GM23338 (cell line): Measurements from ENCODE around the gene NAMPT. TPM values are rescaled to one million over a fixed set of nuclear protein-coding genes. Genes with fewer than 3 reads are reported as not detected.

Source experiments
- ATAC-seq: fragments of 200-7000 bp; cut with Tn5 transposase; 3 replicates; pipeline ENCODE4 v1.9.1; 2020
- DNase-seq: peaks from one replicate; pipeline ENCODE4 v3.0.0-alpha.2; 2015; ENCODE audit warnings: low spot score
- H2AFZ ChIP-seq: fragments of 200-600 bp; sonication (generic); 2 replicates; pipeline ENCODE4 v1.8.0; 2016; ENCODE audit warnings: antibody characterized with exemption, mild to moderate bottlenecking, moderate library complexity
- H3F3A ChIP-seq: fragments of 200-600 bp; sonication (generic); replicated peaks from 2 replicates; pipeline ENCODE4 v1.8.0; 2017; ENCODE audit warnings: antibody characterized with exemption, mixed run types, low read depth
- H3K27ac ChIP-seq: fragments of 200-600 bp; sonication (generic); 2 replicates; pipeline ENCODE4 v1.6.1; 2016; ENCODE audit warnings: low read depth
- H3K27me3 ChIP-seq: fragments of 200-600 bp; sonication (generic); 2 replicates; pipeline ENCODE4 v1.8.0; 2016; ENCODE audit warnings: mild to moderate bottlenecking, mixed run types, moderate library complexity; ENCODE audit not compliant: insufficient read depth
- H3K36me3 ChIP-seq: fragments of 200-600 bp; sonication (generic); 2 replicates; pipeline ENCODE4 v1.8.0; 2016; ENCODE audit warnings: mild to moderate bottlenecking; ENCODE audit not compliant: insufficient read depth
- H3K4me1 ChIP-seq: fragments of 200-600 bp; sonication (generic); 2 replicates; pipeline ENCODE4 v1.8.0; 2016; ENCODE audit warnings: mild to moderate bottlenecking, moderate library complexity; ENCODE audit not compliant: insufficient read depth
- H3K4me2 ChIP-seq: fragments of 200-600 bp; sonication (generic); 2 replicates; pipeline ENCODE4 v1.7.1; 2017; ENCODE audit warnings: mixed run types
- H3K4me3 ChIP-seq: fragments of 200-600 bp; sonication (generic); 2 replicates; pipeline ENCODE4 v1.6.1; 2016; ENCODE audit warnings: mixed run types
- H3K79me2 ChIP-seq: fragments of 200-600 bp; sonication (generic); replicated peaks from 2 replicates; pipeline ENCODE4 v1.8.0; 2017; ENCODE audit warnings: mild to moderate bottlenecking; ENCODE audit not compliant: insufficient read depth
- H3K9me2 ChIP-seq: fragments of 200-600 bp; sonication (generic); 2 replicates; pipeline ENCODE4 v1.8.0; 2017; ENCODE audit not compliant: insufficient read depth
- H4K20me1 ChIP-seq: fragments of 200-600 bp; sonication (generic); replicated peaks from 2 replicates; pipeline ENCODE4 v1.8.0; 2017; ENCODE audit warnings: mild to moderate bottlenecking; ENCODE audit not compliant: insufficient read depth
- H3K27ac Mint-ChIP-seq: 2 replicates; pipeline ENCODE4 v1.8.0; 2020; ENCODE audit warnings: inconsistent platforms, mild to moderate bottlenecking, moderate library complexity, mixed read lengths
- H3K27me3 Mint-ChIP-seq: 3 replicates; pipeline ENCODE4 v1.8.0; 2022; ENCODE audit warnings: low read depth, mild to moderate bottlenecking, moderate library complexity, mixed read lengths, inconsistent platforms; ENCODE audit not compliant: insufficient read depth, poor library complexity
- H3K36me3 Mint-ChIP-seq: 3 replicates; pipeline ENCODE4 v1.8.0; 2021; ENCODE audit warnings: low read depth, mild to moderate bottlenecking, inconsistent platforms, moderate library complexity, mixed read lengths
- H3K4me1 Mint-ChIP-seq: 3 replicates; pipeline ENCODE4 v1.8.0; 2020; ENCODE audit warnings: mild to moderate bottlenecking, inconsistent platforms, mixed read lengths
- H3K4me3 Mint-ChIP-seq: 3 replicates; pipeline ENCODE4 v1.8.0; 2021; ENCODE audit warnings: moderate library complexity, mild to moderate bottlenecking, inconsistent platforms, mixed read lengths
- H3K9me3 Mint-ChIP-seq: 3 replicates; pipeline ENCODE4 v1.8.0; 2020; ENCODE audit warnings: moderate library complexity, mild to moderate bottlenecking, inconsistent platforms, mixed read lengths
- CREB1 ChIP-seq: fragments of 250-450 bp; sonication (Bioruptor Pico); IDR thresholded peaks from 2 replicates; pipeline ENCODE4 v1.5.0; 2020; ENCODE audit warnings: low read depth, mild to moderate bottlenecking, moderate library complexity
- CTCF ChIP-seq, 2 experiments: fragments of 200-600 bp in 1 of 2; sonication (generic) in 1 of 2; conservative IDR thresholded peaks; 2 replicates each; pipeline versions ENCODE4 v1.5.1 to v1.6.1; 2016 to 2017; ENCODE audit warnings: antibody characterized with exemption in 2 of 2, low read depth in 2 of 2, mild to moderate bottlenecking in 2 of 2, moderate library complexity in 1 of 2
- POLR2AphosphoS5 ChIP-seq: IDR thresholded peaks from 2 replicates; pipeline ENCODE4 v1.6.1; 2016; ENCODE audit warnings: antibody characterized with exemption, low read depth
- REST ChIP-seq: IDR thresholded peaks from one replicate; pipeline ENCODE4 v1.6.1; 2018; ENCODE audit warnings: antibody characterized with exemption; ENCODE audit not compliant: unreplicated experiment
- STAT1 ChIP-seq: IDR thresholded peaks from one replicate; pipeline ENCODE4 v1.6.1; 2016; ENCODE audit warnings: antibody characterized with exemption; ENCODE audit not compliant: unreplicated experiment
- ZNF114 ChIP-seq: fragments of 250-450 bp; sonication (Bioruptor Pico); IDR thresholded peaks from 2 replicates; pipeline ENCODE4 v1.5.0; 2020; ENCODE audit warnings: mild to moderate bottlenecking, moderate library complexity
- ZNF462 ChIP-seq: fragments of 250-450 bp; sonication (Bioruptor Pico); IDR thresholded peaks from 2 replicates; pipeline ENCODE4 v1.5.0; 2020; ENCODE audit warnings: mild to moderate bottlenecking, moderate library complexity
- polyA plus RNA-seq: library from polyadenylated mRNA; unstranded; fragments of >200 nt; fragmentation: Nextera tagmentation; extraction: Ambion mirVana; gene quantifications from 2 replicates; pipeline ENCODE4 v1.2.1, GENCODE V29; 2016
- total RNA-seq: library from RNA; depleted of rRNA; stranded (reverse); fragments of >200 nt; shearing (Covaris generic); gene quantifications from 2 replicates; pipeline ENCODE4 v1.2.3, GENCODE V29; 2014

NAMPT gene
- total and polyA plus RNA-seq, 2 experiments from 2014 or later: 37.9 to 73.9 TPM

GRCh38 chr7:106279425-106280197 lies 5.2 kb downstream of the NAMPT start:
- H3K4me3 ChIP-seq: no peak overlapping the region
- peaks cover 17% of the 10 kb centered on the region for H3K36me3 Mint-ChIP-seq
- peaks cover 46% of the 10 kb centered on the region for H4K20me1 ChIP-seq
- H3K4me1 ChIP-seq: peaks cover 31% of the 10 kb centered on the region
- no peak overlapping the region for H3K4me3 Mint-ChIP-seq
- H3K4me1 Mint-ChIP-seq: peaks cover 24% of the 10 kb centered on the region
- H3K27me3 ChIP-seq: no peaks in the 10 kb centered on the region
- DNase-seq (no peak), ATAC-seq (no peak)
- peaks cover 94% of the 10 kb centered on the region for H3K79me2 ChIP-seq
- no peaks in the 10 kb centered on the region for H3K9me3 Mint-ChIP-seq
- no peak overlapping the region; the same call in 1 of the 2 replicates for H3K27ac Mint-ChIP-seq
- peaks cover 7% of the 10 kb centered on the region; the same call in 1 of the 2 replicates for H3K36me3 ChIP-seq
- peaks cover 3% of the 10 kb centered on the region for H3K27me3 Mint-ChIP-seq
- H3K9me2 ChIP-seq: no peaks in the 10 kb centered on the region
- 0 out of 2 replicates have a peak overlapping the region, but pooled peaks have one; percentile 10 for H3K4me2 ChIP-seq
- H2AFZ ChIP-seq: no peak overlapping the region
- H3K27ac ChIP-seq: no peak overlapping the region
- TF ChIP-seq POLR2AphosphoS5 (no peak), REST (no peak), ZNF462 (CRISPR knock-in tag) (no peak), ZNF114 (no peak), CREB1 (CRISPR knock-in tag) (no peak), CTCF (conservative IDR thresholded peaks at IDR 0.05; ENCODE audit: low read depth in 2 of 2) (no peak), STAT1 (no peak)
- no peaks in the 10 kb centered on the region for H3F3A ChIP-seq
